Breast epithelium (tissue), 4 donors: ENCODE data around the gene NAA30. TPM values are rescaled to one million over a fixed set of nuclear protein-coding genes. Genes with fewer than 3 reads are reported as not detected.
"Not testable (repeated sequence)": the region's sequence is repeated elsewhere in the genome, so short reads cannot be mapped to it uniquely, and the experiment has no call there.

Experiments
- DNase-seq, 2 donors: peaks; one replicate each; pipeline ENCODE4 v3.0.0-alpha.2; 2019; ENCODE audit warnings: low spot score in 2 of 2
- H3K27ac ChIP-seq, 2 donors: fragments of 200-600 bp; sonication (generic) in 1 of 2; one replicate each; pipeline ENCODE4 v1.5.1; 2016 to 2019; ENCODE audit warnings: mild to moderate bottlenecking in 1 of 2
- H3K27me3 ChIP-seq, 2 donors: fragments of 200-600 bp; sonication (generic) in 1 of 2; one replicate each; pipeline versions ENCODE4 v1.5.1 to v1.6.0; 2017 to 2019; ENCODE audit warnings: control low read depth in 1 of 2, mild to moderate bottlenecking in 1 of 2
- H3K36me3 ChIP-seq: fragments of 200-600 bp; one replicate; pipeline ENCODE4 v1.5.1; 2019
- H3K4me1 ChIP-seq, 2 donors: fragments of 200-600 bp; sonication (generic); one replicate each; pipeline ENCODE4 v1.5.1; 2016 to 2019; ENCODE audit warnings: control low read depth in 1 of 2
- H3K4me3 ChIP-seq, 3 donors: fragments of 200-600 bp; sonication (generic); 1 replicate in 2 of 3; 2 replicates in 1 of 3; pipeline ENCODE4 v1.5.1; 2016 to 2019; ENCODE audit warnings: mild to moderate bottlenecking in 3 of 3, moderate library complexity in 2 of 3
- H3K9me3 ChIP-seq, 2 donors: fragments of 200-600 bp; sonication (generic) in 1 of 2; one replicate each; pipeline ENCODE4 v1.5.1; 2016 to 2019; ENCODE audit warnings: control low read depth in 1 of 2
- POLR2A ChIP-seq: fragments of 450-650 bp; IDR thresholded peaks from one replicate; pipeline ENCODE4 v1.6.1; 2016; ENCODE audit warnings: antibody characterized with exemption, mild to moderate bottlenecking, moderate library complexity
- POLR2AphosphoS5 ChIP-seq, 3 donors: sonication (generic); formaldehyde crosslinking; IDR thresholded peaks; one replicate each; pipeline ENCODE4 v1.6.1; 2017; ENCODE audit warnings: antibody characterized with exemption in 3 of 3
- intact Hi-C: fragments of 100-400 bp; cut with DNase I; formaldehyde crosslinking; loops from one replicate; pipeline ENCODE4 v1.15.1; 2023; ENCODE audit warnings: low total_unique reads
- total RNA-seq, 3 donors: library from RNA; depleted of rRNA; stranded (reverse); fragments of >200 nt; gene quantifications; one replicate each; pipeline ENCODE4 v1.1.0, GENCODE V29; 2016
- TF ChIP-seq, protein P1 (sequence below), 3 donors: fragments of 450-650 bp; IDR thresholded peaks; one replicate each; pipeline ENCODE4 v1.5.1; 2016 to 2017; ENCODE audit warnings: antibody characterized with exemption in 3 of 3, mild to moderate bottlenecking in 3 of 3, moderate library complexity in 3 of 3

Gene NAA30
- total RNA-seq, 3 donors from 2014 or later, result 15.1 to 24.1 (median 17.3) TPM

DNA sequence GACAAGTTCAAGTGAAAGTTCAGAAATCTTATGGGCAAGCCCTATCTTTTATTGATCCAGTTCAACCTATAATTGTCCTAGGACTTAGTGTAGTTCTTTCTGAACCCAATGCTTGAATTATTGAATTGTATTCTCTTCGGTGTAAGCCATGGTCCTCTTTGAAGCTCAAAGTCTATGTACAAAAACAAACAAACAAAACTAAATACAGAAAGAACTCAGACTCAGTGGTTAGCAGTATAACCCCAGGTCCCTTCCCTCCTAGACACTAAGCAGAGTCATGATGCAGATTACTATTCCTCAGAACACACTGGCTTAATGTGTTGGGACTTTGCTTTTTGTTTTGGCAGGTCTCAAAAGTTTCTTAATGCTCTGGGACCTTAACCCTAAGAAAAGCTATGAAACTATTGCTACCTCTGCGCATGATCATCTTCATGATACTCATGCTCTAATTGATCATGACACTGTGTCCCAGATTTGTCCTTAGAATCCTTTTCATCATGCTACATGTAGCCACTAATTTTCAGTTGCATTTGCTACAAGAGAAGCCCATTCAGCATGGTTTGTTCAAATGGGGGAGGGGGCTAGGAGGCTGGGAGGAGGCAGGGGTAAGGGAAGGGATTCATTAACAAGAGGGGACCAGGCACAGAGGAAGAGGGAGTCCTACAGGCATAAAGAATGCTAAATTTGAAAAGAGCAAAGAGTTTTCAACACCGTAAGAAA, 35.1 kb upstream of the NAA30 start:
- Histone ChIP-seq H3K9me3 (no peaks in the 10 kb centered on the region), H3K4me1 (no peaks in the 10 kb centered on the region), H3K27ac (no peak overlapping the region), H3K4me3 (no peak overlapping the region), H3K27me3 (no peaks in the 10 kb centered on the region), H3K36me3 (no peaks in the 10 kb centered on the region)
- intact Hi-C loops, result loop anchor here (10.0 kb wide), 1 partner anchor 1800 kb away; no protein-coding TSS in a partner anchor
- DNase-seq, result no peak
- TF ChIP-seq POLR2AphosphoS5 (IDR thresholded peaks at IDR 0.05) (no peak), POLR2A (no peak)
- TF ChIP-seq, protein P1, sequence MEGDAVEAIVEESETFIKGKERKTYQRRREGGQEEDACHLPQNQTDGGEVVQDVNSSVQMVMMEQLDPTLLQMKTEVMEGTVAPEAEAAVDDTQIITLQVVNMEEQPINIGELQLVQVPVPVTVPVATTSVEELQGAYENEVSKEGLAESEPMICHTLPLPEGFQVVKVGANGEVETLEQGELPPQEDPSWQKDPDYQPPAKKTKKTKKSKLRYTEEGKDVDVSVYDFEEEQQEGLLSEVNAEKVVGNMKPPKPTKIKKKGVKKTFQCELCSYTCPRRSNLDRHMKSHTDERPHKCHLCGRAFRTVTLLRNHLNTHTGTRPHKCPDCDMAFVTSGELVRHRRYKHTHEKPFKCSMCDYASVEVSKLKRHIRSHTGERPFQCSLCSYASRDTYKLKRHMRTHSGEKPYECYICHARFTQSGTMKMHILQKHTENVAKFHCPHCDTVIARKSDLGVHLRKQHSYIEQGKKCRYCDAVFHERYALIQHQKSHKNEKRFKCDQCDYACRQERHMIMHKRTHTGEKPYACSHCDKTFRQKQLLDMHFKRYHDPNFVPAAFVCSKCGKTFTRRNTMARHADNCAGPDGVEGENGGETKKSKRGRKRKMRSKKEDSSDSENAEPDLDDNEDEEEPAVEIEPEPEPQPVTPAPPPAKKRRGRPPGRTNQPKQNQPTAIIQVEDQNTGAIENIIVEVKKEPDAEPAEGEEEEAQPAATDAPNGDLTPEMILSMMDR (IDR thresholded peaks at IDR 0.05), result no peak

DNA sequence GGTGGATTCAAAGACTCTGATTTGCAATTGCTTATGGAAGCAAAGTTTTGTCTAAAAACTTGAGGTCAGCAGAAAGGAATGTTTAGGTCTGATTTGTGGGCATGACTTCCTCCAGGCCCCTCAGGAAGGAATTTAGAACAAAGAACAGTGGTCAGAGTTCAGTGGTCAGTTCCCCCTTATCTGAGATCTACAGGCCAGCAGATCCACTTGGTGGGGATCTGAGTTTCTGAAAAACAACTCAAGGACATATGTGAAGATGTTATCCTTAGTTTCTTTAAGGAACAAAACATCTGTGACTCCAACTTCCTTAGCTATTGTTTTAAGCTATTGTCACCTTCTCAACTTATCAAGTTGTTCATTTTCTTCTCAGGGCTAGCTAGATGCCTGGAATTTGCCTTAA, 28.0 kb upstream of the NAA30 start:
- no peak overlapping the region for H3K27ac ChIP-seq
- DNase-seq, result no peak
- intact Hi-C loops, result no loop called here
- no peaks in the 10 kb centered on the region for H3K27me3 ChIP-seq
- no peaks in the 10 kb centered on the region for H3K4me1 ChIP-seq
- TF ChIP-seq, protein P1 (IDR thresholded peaks at IDR 0.05), result no peak
- TF ChIP-seq POLR2AphosphoS5 (IDR thresholded peaks at IDR 0.05) (no peak), POLR2A (no peak)
- H3K9me3 ChIP-seq, result no peaks in the 10 kb centered on the region
- no peak overlapping the region for H3K4me3 ChIP-seq
- no peaks in the 10 kb centered on the region for H3K36me3 ChIP-seq

DNA sequence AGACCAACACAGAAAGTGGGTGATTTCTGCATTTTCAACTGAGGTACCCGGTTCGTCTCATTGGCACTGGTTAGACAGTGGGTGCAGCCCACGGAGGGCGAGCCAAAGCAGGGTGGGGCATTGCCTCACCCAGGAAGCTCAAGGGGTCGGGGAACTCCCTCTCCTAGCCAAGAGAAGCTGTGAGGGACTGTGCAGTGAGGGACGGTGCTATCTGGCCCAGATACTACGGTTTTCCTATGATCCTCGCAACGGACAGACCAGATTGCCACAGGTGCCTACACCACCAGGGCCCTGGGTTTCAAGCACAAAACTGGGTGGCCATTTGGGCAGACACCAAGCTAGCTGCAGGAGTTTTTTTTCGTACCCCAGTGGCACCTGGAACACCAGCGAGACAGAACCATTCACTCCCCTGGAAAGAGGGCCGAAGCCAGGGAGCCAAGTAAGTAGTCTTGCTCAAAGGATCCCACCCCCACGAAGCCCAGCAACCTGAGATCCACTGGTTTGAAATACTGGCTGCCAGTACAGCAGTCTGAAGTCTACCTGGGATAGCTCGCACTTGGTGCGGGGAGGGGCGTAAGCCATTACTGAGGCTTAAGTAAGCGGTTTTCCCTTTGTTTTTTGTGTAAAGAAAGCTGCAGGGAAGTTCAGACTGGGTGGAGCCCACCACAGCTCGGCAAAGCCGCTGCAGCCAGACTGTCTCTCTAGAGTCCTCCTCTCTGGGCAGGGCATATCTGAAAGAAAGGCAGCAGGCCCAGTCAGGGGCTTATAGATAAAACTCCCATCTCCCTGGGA, 25.5 kb upstream of the NAA30 start:
- intact Hi-C loops, result no loop called here
- Histone ChIP-seq H3K27me3 (no peaks in the 10 kb centered on the region), H3K36me3 (no peaks in the 10 kb centered on the region), H3K9me3 (no peaks in the 10 kb centered on the region), H3K4me3 (no peak overlapping the region), H3K4me1 (no peaks in the 10 kb centered on the region), H3K27ac (no peak overlapping the region)
- DNase-seq, result no peak
- TF ChIP-seq POLR2AphosphoS5 (IDR thresholded peaks at IDR 0.05) (no peak), POLR2A (no peak)
- TF ChIP-seq, protein P1 (IDR thresholded peaks at IDR 0.05), result no peak

DNA sequence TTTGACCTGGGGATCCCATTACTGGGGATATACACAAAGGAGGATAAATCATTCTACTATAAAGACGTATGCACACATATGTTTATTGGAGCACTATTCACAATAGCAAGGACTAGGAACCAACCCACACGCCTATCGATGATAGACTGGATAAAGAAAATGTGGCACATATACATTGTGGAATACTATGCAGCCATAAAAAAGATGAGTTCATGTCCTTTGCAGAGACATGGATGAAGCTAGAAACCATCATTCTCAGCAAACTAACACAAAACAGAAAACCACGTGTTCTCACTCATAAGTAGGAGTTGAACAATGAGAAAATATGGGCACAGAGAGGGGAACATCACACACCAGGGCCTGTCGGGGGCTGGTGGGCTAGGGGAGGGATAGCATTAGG, 20.2 kb upstream of the NAA30 start:
- H3K27me3 ChIP-seq, H3K9me3 ChIP-seq, H3K4me3 ChIP-seq, H3K36me3 ChIP-seq, H3K27ac ChIP-seq, DNase-seq, H3K4me1 ChIP-seq: not testable (repeated sequence)
- intact Hi-C loops, result loop anchor here (5.0 kb wide), 1 partner anchor 808 kb away; no protein-coding TSS in a partner anchor

DNA sequence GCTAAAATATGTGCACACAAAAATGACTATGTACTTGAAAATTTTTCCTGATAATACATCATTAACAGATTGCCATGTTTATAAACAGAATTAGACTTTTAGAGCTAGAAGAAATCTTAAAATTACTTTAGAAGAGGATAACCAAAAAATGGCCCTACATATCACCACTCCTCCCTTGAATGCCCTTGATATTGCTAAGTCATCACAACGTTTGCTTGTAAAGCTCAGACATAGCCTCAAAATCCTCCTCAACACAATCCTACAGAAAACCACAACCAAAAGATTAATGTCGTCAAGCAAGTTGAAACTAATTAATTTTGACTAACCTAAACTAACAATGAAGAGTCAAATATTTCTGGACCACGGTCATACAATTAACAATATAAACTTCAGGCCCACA, 19.4 kb upstream of the NAA30 start:
- Histone ChIP-seq H3K9me3 (no peaks in the 10 kb centered on the region), H3K27ac (no peak overlapping the region), H3K27me3 (no peaks in the 10 kb centered on the region), H3K4me1 (no peaks in the 10 kb centered on the region), H3K36me3 (no peaks in the 10 kb centered on the region), H3K4me3 (no peak overlapping the region)
- no peak for DNase-seq
- intact Hi-C loops, result loop anchor here (5.0 kb wide), 1 partner anchor 809 kb away; no protein-coding TSS in a partner anchor
- no peak for TF ChIP-seq POLR2A
- no peak for TF ChIP-seq POLR2AphosphoS5 (IDR thresholded peaks at IDR 0.05)
- TF ChIP-seq, protein P1 (IDR thresholded peaks at IDR 0.05), result no peak
